Measurements from ENCODE around the gene PCSK1.
"Not testable (repeated sequence)": the region's sequence is repeated elsewhere in the genome, so short reads cannot be mapped to it uniquely, and the experiment has no call there.

The PCSK1 gene

DNA sequence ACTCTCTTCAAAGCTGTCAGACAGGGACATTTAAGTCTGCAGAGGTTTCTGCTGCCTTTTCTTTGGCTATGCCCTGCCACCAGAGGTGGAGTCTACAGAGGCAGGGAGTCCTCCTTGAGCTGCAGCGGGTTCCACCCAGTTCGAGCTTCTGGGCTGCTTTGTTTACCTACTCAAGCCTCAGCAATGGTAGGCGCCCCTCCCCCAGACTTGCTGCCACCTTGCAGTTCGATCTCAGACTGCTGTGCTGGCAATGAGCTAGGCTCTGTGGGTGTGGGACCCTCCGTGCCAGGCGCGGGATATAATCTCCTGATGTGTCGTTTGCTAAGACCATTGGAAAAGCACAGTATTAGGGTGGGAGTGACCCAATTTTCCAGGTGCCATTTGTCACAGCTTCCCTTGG, 65.7 kb downstream of the PCSK1 start:
- DNase-seq = not testable (repeated sequence)

DNA sequence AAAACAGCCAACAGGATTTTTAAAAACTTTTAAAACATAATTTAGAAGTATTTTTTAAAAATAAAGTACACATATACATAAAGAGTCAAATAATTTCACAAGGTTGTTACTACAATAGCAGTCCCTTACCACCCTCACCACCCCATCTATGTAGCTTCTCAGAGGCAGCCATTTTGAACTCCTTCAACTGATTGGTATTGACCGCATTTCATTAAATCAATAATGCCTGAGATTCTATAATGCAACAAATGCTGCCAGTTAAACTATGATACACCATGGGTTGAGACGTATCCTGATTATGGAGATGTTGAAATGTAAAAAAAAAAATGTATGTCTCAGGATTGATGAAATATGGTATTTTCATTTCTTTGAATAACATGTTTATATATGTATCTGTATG, 78.8 kb downstream of the PCSK1 start:
- no peak for DNase-seq

DNA sequence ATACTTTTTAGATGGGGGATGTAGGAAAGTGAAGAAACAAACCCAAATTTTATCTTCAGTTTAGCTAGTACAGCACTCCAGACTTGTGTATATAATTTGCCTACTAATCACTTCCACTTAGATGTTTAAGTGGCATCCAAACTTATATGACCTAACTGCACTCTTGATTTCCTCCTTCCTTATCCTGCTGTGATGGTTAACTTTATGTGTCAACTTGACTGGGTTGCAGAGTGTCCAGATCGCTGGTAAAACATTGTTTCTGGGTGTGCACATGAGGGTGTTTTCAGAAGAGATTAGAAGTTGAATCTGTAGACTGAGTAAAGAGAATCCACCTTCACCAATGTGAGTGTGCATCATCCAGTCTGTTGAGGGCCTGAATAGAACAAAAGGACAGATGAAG, 79.8 kb downstream of the PCSK1 start:
- DNase-seq = no peak

DNA sequence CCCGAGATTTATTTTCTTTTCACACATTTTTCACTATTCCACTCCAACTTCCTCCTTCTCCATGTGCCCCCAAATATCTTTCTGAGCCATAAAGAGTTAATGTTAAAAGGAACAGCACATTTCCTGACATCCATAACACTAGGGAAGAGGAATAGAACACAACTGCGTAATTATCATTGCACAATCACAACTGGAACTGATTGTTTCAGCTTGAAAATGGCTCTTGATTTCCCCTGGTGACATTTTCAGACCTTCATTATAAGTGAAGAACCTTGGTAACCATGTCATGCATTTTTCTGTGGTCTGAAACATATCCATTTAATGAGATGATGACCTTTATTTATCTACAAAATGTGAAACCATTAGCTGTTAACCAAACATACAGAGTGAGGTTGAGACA, 82.4 kb downstream of the PCSK1 start:
- no peak for DNase-seq

DNA sequence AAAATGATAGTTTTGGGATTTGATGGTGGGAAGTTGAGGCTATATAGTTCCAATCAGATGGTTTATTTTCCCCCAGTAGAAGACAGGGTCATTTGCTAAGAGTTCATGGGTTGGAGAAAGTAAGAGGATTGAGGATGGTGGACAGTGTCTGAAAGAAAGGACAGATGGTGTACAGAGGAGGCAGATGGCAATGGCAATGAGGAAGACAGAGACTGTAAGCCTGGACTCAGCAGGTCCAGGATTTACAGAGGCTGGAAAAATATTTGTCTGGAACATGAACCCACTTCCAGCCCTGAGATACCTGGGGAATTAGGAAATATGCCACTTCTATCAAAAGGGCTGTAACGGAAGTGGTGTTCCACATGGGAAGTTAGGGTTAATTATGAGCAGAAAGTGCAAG, 84.5 kb downstream of the PCSK1 start:
- no peak for DNase-seq

DNA sequence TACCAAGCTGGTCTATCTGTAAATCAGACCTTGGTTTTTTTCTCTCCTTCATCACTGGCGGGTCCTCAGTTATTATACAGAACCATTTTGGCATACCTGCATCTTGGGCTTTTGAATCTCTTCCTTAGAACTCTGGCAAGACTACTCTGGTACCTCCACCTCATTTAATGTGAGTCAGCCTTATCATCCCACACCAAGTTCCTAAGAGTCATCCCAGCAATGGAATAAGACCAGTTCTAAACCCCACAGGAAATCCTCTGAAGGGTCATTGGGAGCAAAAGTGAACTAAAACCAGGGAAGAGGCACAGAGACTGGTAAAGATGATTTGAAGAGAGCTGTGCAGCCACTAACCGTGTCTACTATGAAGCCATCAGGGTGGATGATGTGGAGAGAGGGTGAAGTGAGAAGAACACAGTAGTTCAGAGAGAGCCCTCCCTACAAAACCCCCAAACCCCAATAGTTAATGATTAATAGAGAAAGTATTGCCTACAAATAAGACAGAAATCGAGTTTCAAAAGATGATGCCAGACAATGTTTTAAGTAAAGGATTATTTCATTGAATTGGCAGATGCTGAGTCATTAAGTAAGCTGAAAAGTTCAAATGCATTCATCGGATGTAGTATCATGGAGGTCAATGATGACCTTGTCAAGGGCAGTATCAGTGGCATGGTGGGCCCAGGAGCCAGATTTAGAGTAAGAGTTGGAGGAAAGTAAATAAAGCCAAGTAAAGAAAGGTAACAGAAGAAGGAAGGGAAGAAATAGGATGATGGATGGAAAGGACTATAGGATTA, 85.4 kb downstream of the PCSK1 start:
- no peak for DNase-seq

DNA sequence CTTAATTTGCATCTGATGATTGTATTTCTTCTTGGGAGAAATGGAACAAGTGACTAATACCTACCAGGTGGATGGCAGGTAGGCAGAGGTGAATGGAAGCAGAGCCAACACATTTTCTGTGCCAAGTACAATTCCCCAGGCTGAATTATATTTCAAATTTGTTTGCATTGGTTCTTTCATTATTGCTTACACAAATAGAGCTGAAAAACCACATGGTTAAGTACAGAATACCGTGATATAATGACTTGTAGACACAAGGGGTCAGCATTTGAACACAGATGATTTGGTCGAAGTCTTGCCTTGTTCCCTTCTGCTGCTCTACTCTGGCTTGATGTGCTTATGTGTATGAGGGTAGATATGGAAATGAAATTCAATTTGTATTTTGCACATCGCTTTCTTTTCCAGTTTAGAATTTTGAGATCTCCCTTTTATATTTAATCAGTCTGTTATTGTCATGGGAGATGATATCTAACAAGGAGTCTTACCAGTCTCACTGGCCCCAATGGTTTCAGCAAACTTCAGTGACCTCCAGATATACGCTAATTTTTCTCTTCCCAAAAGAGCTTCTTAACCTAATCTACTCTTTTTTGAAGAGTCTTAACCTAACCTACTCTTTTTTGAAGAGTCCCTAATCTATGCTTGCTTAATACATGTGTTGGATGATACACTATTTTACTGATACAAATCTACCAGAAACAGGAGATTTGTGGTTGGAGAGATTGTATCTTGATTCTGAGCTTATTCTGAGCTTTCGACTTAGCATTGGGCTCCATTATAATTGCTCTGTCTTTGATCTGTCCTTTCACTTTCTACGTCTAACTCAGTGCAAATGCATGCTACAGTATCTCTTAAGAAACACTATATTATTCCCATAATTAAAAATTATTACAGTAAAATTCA, 88.1 kb downstream of the PCSK1 start:
- no peak for DNase-seq

DNA sequence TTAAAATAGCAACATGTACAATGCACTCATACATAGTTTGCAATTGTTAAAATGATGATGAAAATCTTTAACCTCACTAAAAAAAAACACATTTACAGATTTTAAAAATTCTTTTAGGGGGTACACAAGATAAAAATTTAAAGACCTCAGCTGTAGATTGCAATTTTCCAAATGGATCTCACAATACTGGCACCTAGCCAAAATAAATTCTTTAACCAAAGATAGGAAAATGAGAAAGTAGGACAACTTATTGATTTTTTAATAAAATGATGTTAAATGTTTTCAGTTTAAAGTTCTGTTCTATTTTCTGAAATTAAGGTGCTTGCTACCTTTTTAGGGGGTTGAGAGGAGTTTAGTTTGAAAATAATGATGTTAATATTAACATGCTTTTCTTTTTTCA, 90.0 kb downstream of the PCSK1 start:
- DNase-seq = no peak

DNA sequence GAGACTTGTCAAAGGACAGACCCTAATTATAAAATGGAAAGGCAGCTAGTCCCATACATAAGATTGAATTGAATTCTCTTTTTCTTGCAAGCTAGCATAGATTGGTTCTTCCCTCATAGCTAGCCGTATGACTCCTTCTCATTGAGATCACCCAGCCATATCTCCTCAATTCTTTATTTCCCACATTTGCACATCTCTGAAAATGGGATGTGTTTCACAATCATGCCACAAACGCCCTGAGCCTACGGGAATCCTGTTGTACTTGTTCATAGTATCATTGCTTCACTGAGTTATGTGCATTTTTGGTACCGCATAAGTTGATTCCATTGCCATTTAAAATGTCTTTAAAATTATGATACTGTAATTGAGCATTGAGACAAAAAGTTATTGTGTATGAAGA, 90.5 kb downstream of the PCSK1 start:
- DNase-seq = no peak

All from cortex of kidney (tissue), 1 donor.